ENCODE results near the gene PANK4. TPM values are rescaled to one million over a fixed set of nuclear protein-coding genes. Genes with fewer than 3 reads are reported as not detected.

PANK4 gene
- total RNA-seq, 1 donor, result 33.5 TPM

- Histone ChIP-seq H3K4me1 (ENCODE audit: insufficient read depth, low read length) (peaks cover 35% of the 10 kb centered on the region), H3K27me3 (ENCODE audit: insufficient read depth, low read length) (peaks cover 25% of the 10 kb centered on the region), H3K9me3 (ENCODE audit: low read depth, low read length) (no peaks in the 10 kb centered on the region), H3K4me3 (ENCODE audit: low read length) (no peak within 1 kb of the TSS)
Measured at GRCh38 chr1:2529784-2530512, 3.6 kb upstream of the PANK4 start, which contains the start of gene HES5. HES5 (minus strand) TSS chr1:2530263; CDS start chr1:2530164, 99 bp downstream.

- H3K27me3 ChIP-seq (ENCODE audit: insufficient read depth, low read length), result peaks cover 25% of the 10 kb centered on the region
- peaks cover 43% of the 10 kb centered on the region for H3K4me1 ChIP-seq (ENCODE audit: insufficient read depth, low read length)
- H3K4me3 ChIP-seq (ENCODE audit: low read length), result no peak overlapping the region
- H3K9me3 ChIP-seq (ENCODE audit: low read depth, low read length), result no peaks in the 10 kb centered on the region
Measured at GRCh38 chr1:2528966-2529783, 2.8 kb upstream of the PANK4 start.

GRCh38 chr1:2528611-2528965 lies 2.2 kb upstream of the PANK4 start:
- Histone ChIP-seq H3K27me3 (ENCODE audit: insufficient read depth, low read length) (peaks cover 25% of the 10 kb centered on the region), H3K9me3 (ENCODE audit: low read depth, low read length) (no peaks in the 10 kb centered on the region), H3K4me1 (ENCODE audit: insufficient read depth, low read length) (peaks cover 49% of the 10 kb centered on the region), H3K4me3 (ENCODE audit: low read length) (no peak overlapping the region)

GRCh38 chr1:2528016-2528415 lies 1.6 kb upstream of the PANK4 start:
- H3K9me3 ChIP-seq (ENCODE audit: low read depth, low read length), result no peaks in the 10 kb centered on the region
- peaks cover 25% of the 10 kb centered on the region for H3K27me3 ChIP-seq (ENCODE audit: insufficient read depth, low read length)
- H3K4me3 ChIP-seq (ENCODE audit: low read length), result no peak overlapping the region
- H3K4me1 ChIP-seq (ENCODE audit: insufficient read depth, low read length), result peaks cover 51% of the 10 kb centered on the region

DNA sequence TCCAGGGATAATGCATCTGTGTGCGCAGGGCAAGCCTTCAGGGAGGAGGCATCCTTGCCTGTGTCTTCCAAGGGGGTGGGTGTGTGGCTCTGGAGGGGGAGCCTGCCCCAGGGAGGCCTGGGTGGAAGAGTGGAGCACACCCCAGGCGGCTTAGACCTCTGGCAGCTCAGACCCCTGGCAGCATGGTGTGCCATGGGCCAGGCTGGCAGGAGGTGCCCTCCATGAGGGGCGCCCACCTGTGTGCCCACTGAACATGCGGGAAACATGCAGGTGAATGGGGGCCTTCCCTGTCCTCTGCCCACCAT lies 1.1 kb upstream of the PANK4 start:
- H3K4me3 ChIP-seq (ENCODE audit: low read length), result no peak overlapping the region
- peaks cover 51% of the 10 kb centered on the region for H3K4me1 ChIP-seq (ENCODE audit: insufficient read depth, low read length)
- H3K27me3 ChIP-seq (ENCODE audit: insufficient read depth, low read length), result peaks cover 25% of the 10 kb centered on the region
- no peaks in the 10 kb centered on the region for H3K9me3 ChIP-seq (ENCODE audit: low read depth, low read length)

GRCh38 chr1:2526824-2527555 lies 594 bp upstream of the PANK4 start:
- Histone ChIP-seq H3K4me3 (ENCODE audit: low read length) (no peak overlapping the region), H3K4me1 (ENCODE audit: insufficient read depth, low read length) (peaks cover 51% of the 10 kb centered on the region)

GRCh38 chr1:2525572-2525919 lies 850 bp downstream of the PANK4 start:
- Histone ChIP-seq H3K27me3 (ENCODE audit: insufficient read depth, low read length) (peaks cover 13% of the 10 kb centered on the region), H3K9me3 (ENCODE audit: low read depth, low read length) (no peaks in the 10 kb centered on the region), H3K4me1 (ENCODE audit: insufficient read depth, low read length) (peaks cover 45% of the 10 kb centered on the region), H3K4me3 (ENCODE audit: low read length) (peak overlapping the region; percentile 71)

More at GRCh38 chr1:2526824-2527555, 594 bp upstream of the PANK4 start:
- no peaks in the 10 kb centered on the region for H3K9me3 ChIP-seq (ENCODE audit: low read depth, low read length)
- H3K27me3 ChIP-seq (ENCODE audit: insufficient read depth, low read length), result peaks cover 25% of the 10 kb centered on the region

DNA sequence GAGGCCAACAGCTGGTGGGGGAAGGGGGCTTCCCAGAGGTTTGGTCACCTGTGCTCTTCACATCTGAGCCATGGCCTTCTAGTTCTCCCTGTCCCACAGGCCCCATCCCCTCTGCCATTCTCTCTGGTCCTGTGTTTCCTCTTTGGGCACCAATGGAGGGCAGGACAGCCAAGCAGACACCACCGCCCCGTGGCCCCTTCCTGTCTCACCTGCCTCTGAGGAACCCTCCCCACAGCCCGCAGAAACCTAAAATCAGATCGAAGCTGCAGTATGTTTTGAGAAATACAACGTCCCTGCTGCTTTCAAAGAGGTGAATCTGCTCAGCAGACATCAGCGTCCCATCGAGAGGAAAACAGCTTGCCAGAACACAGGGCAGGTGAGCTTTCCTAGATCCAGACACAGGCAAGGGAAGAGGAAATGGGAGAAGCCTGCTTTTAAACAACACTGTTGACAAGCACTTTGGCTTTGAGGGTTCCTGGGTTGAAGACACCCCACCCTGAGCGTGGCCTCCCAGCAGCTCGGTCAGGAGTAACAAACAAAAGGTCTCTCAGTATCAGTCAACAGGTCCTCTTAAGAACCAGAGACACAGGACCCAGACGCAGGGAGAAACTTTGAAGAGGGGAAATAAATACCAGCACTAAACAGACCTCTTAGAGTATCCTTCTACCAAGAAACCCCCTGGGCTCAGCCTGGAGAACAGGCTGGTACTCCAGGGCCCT lies 2.3 kb downstream of the PANK4 start:
- H3K4me1 ChIP-seq (ENCODE audit: insufficient read depth, low read length), result peaks cover 38% of the 10 kb centered on the region
- H3K4me3 ChIP-seq (ENCODE audit: low read length), result peak overlapping the region; percentile 5
- H3K27me3 ChIP-seq (ENCODE audit: insufficient read depth, low read length), result peaks cover 12% of the 10 kb centered on the region
- H3K9me3 ChIP-seq (ENCODE audit: low read depth, low read length), result no peaks in the 10 kb centered on the region

- Histone ChIP-seq H3K27me3 (ENCODE audit: insufficient read depth, low read length) (peaks cover 6% of the 10 kb centered on the region), H3K9me3 (ENCODE audit: low read depth, low read length) (no peaks in the 10 kb centered on the region), H3K4me1 (ENCODE audit: insufficient read depth, low read length) (peaks cover 32% of the 10 kb centered on the region), H3K4me3 (ENCODE audit: low read length) (no peak overlapping the region)
Measured at GRCh38 chr1:2523191-2523890, 3.1 kb downstream of the PANK4 start.

DNA sequence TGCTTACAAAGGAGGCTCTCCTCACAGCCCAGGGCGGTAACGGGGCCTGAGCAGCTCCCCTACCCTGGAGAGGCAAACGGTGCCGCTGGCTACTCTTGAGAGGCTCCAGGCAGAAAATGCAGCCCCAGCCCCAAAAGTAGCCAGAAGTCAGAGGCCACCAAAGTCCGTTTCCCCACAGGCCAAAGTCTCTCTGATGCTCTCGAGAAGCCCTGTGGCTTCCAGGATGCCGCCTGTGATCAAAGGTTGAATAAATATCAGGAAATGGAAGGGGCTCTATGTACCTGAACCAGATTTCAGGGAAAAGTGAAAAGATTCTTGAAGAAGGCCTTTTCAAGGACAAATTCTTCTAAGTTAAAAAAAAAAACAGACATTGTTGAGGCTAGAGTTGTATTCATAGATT lies 4.2 kb downstream of the PANK4 start:
- Histone ChIP-seq H3K9me3 (ENCODE audit: low read depth, low read length) (no peaks in the 10 kb centered on the region), H3K4me1 (ENCODE audit: insufficient read depth, low read length) (peaks cover 31% of the 10 kb centered on the region), H3K27me3 (ENCODE audit: insufficient read depth, low read length) (no peaks in the 10 kb centered on the region), H3K4me3 (ENCODE audit: low read length) (no peak overlapping the region)

DNA sequence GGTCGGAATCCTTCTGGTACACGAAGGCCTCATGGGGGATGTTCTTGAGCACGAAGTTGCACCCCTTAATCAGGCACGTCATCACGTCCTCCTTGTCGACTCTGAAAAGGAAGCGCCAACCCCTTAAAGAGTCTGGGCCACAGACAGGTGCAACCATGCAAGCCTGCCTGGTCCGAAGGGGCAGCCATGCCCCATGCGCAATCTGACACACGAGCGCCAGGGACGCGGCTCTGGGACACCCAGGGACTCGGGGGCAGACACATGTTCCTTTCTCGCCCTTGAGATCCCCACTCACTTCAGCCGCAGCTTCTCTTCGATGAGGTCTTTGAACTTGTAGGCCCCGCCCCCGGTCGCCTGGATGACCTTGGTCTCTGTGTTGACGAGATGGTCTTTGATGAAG lies 5.6 kb downstream of the PANK4 start:
- H3K4me3 ChIP-seq (ENCODE audit: low read length), result no peak overlapping the region
- H3K9me3 ChIP-seq (ENCODE audit: low read depth, low read length), result no peaks in the 10 kb centered on the region
- peaks cover 24% of the 10 kb centered on the region for H3K4me1 ChIP-seq (ENCODE audit: insufficient read depth, low read length)
- no peaks in the 10 kb centered on the region for H3K27me3 ChIP-seq (ENCODE audit: insufficient read depth, low read length)

DNA sequence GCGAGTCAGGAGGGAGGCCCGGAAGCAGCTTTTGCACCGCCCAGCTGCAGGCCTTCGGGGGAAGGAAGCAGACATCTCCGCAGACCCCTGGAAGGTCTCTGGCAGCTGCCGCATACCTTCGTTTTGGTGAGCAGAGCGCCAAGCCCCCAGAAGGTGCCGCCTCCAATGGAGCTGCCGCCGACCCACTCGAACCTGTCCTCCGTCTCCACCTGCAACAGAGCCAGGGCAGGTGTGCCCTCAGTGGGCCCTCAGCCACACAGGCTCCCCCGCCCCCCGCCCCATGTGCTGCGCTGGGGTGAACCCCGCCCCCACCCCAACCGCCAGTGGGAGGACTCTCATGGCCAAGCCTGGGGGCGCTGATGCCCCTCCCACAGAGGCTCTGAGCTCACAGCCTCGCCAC lies 6.2 kb downstream of the PANK4 start:
- H3K27me3 ChIP-seq (ENCODE audit: insufficient read depth, low read length), result no peaks in the 10 kb centered on the region
- no peaks in the 10 kb centered on the region for H3K9me3 ChIP-seq (ENCODE audit: low read depth, low read length)
- H3K4me3 ChIP-seq (ENCODE audit: low read length), result no peak overlapping the region
- H3K4me1 ChIP-seq (ENCODE audit: insufficient read depth, low read length), result peaks cover 19% of the 10 kb centered on the region

- Histone ChIP-seq H3K4me3 (ENCODE audit: low read length) (no peak overlapping the region), H3K4me1 (ENCODE audit: insufficient read depth, low read length) (peaks cover 14% of the 10 kb centered on the region), H3K9me3 (ENCODE audit: low read depth, low read length) (no peaks in the 10 kb centered on the region), H3K27me3 (ENCODE audit: insufficient read depth, low read length) (no peaks in the 10 kb centered on the region)
Measured at GRCh38 chr1:2519729-2520128, 6.7 kb downstream of the PANK4 start.

GRCh38 chr1:2519029-2519685 lies 7.2 kb downstream of the PANK4 start:
- H3K4me1 ChIP-seq (ENCODE audit: insufficient read depth, low read length), result peaks cover 9% of the 10 kb centered on the region
- no peaks in the 10 kb centered on the region for H3K9me3 ChIP-seq (ENCODE audit: low read depth, low read length)
- no peak overlapping the region for H3K4me3 ChIP-seq (ENCODE audit: low read length)
- H3K27me3 ChIP-seq (ENCODE audit: insufficient read depth, low read length), result no peaks in the 10 kb centered on the region
